ENCODE measurements around the gene TMEM51. TPM values are rescaled to one million over a fixed set of nuclear protein-coding genes. Genes with fewer than 3 reads are reported as not detected.

Gene TMEM51
- total RNA-seq, 1 experiment from 2014 or later = 21.4 TPM

DNA sequence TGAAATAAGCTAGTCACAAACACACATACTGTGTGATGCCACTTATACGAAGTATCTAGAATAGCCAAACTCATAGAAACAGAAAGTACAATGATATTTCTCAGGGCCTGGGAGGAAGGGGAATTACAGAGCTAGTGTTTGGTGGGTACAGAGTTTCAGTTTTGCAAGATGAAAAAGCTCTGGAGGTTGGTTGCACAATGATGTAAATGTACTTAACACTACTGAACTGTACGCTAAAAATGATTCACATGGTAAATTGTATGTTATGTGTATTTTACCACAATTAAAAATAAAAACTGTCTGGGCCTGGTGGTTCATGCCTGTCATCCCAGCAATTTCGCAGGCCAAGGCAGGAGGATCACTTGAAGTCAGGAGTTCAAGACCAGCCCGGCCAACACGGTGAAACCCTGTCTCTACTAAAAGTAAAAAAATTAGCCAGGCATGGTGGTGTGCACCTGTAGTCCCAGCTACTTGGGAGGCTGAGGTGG is 78.2 kb downstream of the TMEM51 start:
- Histone ChIP-seq H3K27ac (no peak overlapping the region), H3K4me3 (no peak overlapping the region), H3K36me3 (no peaks in the 10 kb centered on the region), H3K4me1 (no peaks in the 10 kb centered on the region), H3K9me3 (replicated peaks) (peaks cover 4% of the 10 kb centered on the region; the same call in 1 of the 2 replicates), H3K27me3 (0 out of 2 replicates have a peak, but pooled peaks cover 4% of the 10 kb centered on the region)
- no peak for DNase-seq

- no peaks in the 10 kb centered on the region for H3K4me1 ChIP-seq
- no peak overlapping the region for H3K4me3 ChIP-seq
- DNase-seq = no peak
- no peak overlapping the region for H3K27ac ChIP-seq
- peaks cover 4% of the 10 kb centered on the region; the same call in 1 of the 2 replicates for H3K9me3 ChIP-seq (replicated peaks)
- H3K27me3 ChIP-seq = no peaks in the 10 kb centered on the region
- H3K36me3 ChIP-seq = no peaks in the 10 kb centered on the region
These were observed 80.1 kb downstream of the TMEM51 start for GRCh38 chr1:15233689-15234088.

GRCh38 chr1:15236321-15236721 is 82.8 kb downstream of the TMEM51 start:
- H3K27ac ChIP-seq = no peak overlapping the region
- H3K4me1 ChIP-seq = peaks cover 3% of the 10 kb centered on the region; the same call in 1 of the 2 replicates
- H3K4me3 ChIP-seq = peak overlapping the region; percentile 26
- H3K9me3 ChIP-seq (replicated peaks) = peaks cover 4% of the 10 kb centered on the region; the same call in 1 of the 2 replicates
- DNase-seq = peak; percentile 72 to 78
- H3K36me3 ChIP-seq = no peaks in the 10 kb centered on the region
- H3K27me3 ChIP-seq = no peaks in the 10 kb centered on the region

- Histone ChIP-seq H3K27me3 (no peaks in the 10 kb centered on the region), H3K9me3 (replicated peaks) (peaks cover 4% of the 10 kb centered on the region; the same call in 1 of the 2 replicates), H3K4me1 (peaks cover 3% of the 10 kb centered on the region; the same call in 1 of the 2 replicates), H3K27ac (no peak overlapping the region), H3K4me3 (peak overlapping the region; percentile 26), H3K36me3 (no peaks in the 10 kb centered on the region)
- no peak for DNase-seq
These were observed 83.2 kb downstream of the TMEM51 start for GRCh38 chr1:15236746-15237145.

- no peaks in the 10 kb centered on the region for H3K36me3 ChIP-seq
- no peak overlapping the region for H3K27ac ChIP-seq
- no peak for DNase-seq
- no peak overlapping the region for H3K4me3 ChIP-seq
- H3K4me1 ChIP-seq = peaks cover 3% of the 10 kb centered on the region; the same call in 1 of the 2 replicates
- no peaks in the 10 kb centered on the region for H3K27me3 ChIP-seq
- peaks cover 2% of the 10 kb centered on the region; the same call in 1 of the 2 replicates for H3K9me3 ChIP-seq (replicated peaks)
These were observed 85.2 kb downstream of the TMEM51 start for GRCh38 chr1:15238789-15239188.

GRCh38 chr1:15242766-15243165 is 89.2 kb downstream of the TMEM51 start:
- Histone ChIP-seq H3K36me3 (no peaks in the 10 kb centered on the region), H3K27me3 (no peaks in the 10 kb centered on the region), H3K4me1 (peaks cover 3% of the 10 kb centered on the region; the same call in 1 of the 2 replicates), H3K27ac (no peak overlapping the region), H3K4me3 (no peak overlapping the region), H3K9me3 (replicated peaks) (no peaks in the 10 kb centered on the region)
- no peak for DNase-seq

GRCh38 chr1:15243275-15244043 is 89.9 kb downstream of the TMEM51 start:
- Histone ChIP-seq H3K4me1 (peaks cover 3% of the 10 kb centered on the region; the same call in 1 of the 2 replicates), H3K4me3 (no peak overlapping the region), H3K27me3 (no peaks in the 10 kb centered on the region), H3K27ac (no peak overlapping the region), H3K36me3 (no peaks in the 10 kb centered on the region), H3K9me3 (replicated peaks) (no peaks in the 10 kb centered on the region)
- no peak for DNase-seq

- H3K4me1 ChIP-seq = peaks cover 14% of the 10 kb centered on the region
- DNase-seq = no peak
- H3K9me3 ChIP-seq (replicated peaks) = no peaks in the 10 kb centered on the region
- H3K27me3 ChIP-seq = no peaks in the 10 kb centered on the region
- no peak overlapping the region for H3K4me3 ChIP-seq
- no peak overlapping the region for H3K27ac ChIP-seq
- H3K36me3 ChIP-seq = no peaks in the 10 kb centered on the region
These were observed 91.3 kb downstream of the TMEM51 start for GRCh38 chr1:15244813-15245212.

- no peak overlapping the region for H3K4me3 ChIP-seq
- peaks cover 17% of the 10 kb centered on the region for H3K4me1 ChIP-seq
- H3K27me3 ChIP-seq = no peaks in the 10 kb centered on the region
- H3K27ac ChIP-seq = no peak overlapping the region
- DNase-seq = no peak
- H3K9me3 ChIP-seq (replicated peaks) = no peaks in the 10 kb centered on the region
- no peaks in the 10 kb centered on the region for H3K36me3 ChIP-seq
These were observed 92.2 kb downstream of the TMEM51 start for GRCh38 chr1:15245593-15246360.

GRCh38 chr1:15246960-15247614 is 93.5 kb downstream of the TMEM51 start, which contains the start of gene FHAD1:
Gene FHAD1 (plus strand): TSS chr1:15247223. CDS start chr1:15251785, 4,562 bp downstream.
- Histone ChIP-seq H3K4me1 (peaks cover 15% of the 10 kb centered on the region), H3K4me3 (no peak within 1 kb of the TSS), H3K9me3 (replicated peaks) (no peaks in the 10 kb centered on the region), H3K27ac (no peak within 1 kb of the TSS), H3K36me3 (no peaks in the 10 kb centered on the region), H3K27me3 (no peaks in the 10 kb centered on the region)
- DNase-seq = no peak

DNA sequence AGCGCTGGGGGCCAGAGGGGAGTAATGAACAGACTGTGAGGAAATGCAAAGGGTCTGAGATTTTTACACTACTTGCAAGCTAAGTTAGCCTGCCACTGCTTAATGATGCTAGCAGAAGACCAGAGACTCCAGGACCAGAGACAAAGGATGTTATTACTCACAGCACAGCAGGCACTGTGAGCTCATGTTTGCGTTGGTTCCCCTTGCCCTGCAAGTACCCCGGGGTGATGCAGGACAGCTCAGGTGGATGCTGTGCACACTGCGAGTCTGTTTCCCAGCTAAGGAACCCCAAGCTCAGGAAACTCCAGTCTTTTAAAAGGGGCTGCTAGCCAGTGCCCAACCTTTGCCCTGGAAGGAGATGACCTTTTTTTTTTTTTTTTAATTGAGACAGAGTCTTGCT is 94.7 kb downstream of the TMEM51 start:
- Histone ChIP-seq H3K27me3 (no peaks in the 10 kb centered on the region), H3K4me3 (no peak overlapping the region), H3K9me3 (replicated peaks) (no peaks in the 10 kb centered on the region; the same call in 1 of the 2 replicates), H3K4me1 (peaks cover 24% of the 10 kb centered on the region), H3K27ac (no peak overlapping the region), H3K36me3 (no peaks in the 10 kb centered on the region)
- DNase-seq = no peak

DNA sequence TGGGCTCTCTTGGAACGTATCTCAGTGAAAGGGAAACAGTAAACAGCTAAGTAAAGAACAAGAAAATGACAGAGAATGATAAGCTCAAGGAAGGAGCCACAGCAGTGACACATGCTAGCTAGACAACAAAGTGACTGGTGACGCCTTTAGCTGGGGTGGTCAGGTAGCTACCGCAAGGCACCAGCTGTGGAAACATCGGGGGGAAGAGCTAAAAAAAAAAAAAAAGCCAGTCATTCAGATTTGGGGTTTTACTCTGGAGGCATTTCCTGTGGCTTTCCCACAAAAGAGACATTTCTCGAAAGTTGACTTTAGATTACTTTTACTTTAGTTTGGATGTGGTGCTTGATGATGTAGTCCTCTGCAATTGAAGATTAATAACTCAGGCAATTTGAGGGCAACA is 95.5 kb downstream of the TMEM51 start:
- no peak overlapping the region for H3K4me3 ChIP-seq
- no peaks in the 10 kb centered on the region for H3K27me3 ChIP-seq
- H3K36me3 ChIP-seq = no peaks in the 10 kb centered on the region
- DNase-seq = peak; percentile 63 to 75
- H3K27ac ChIP-seq = peak overlapping the region; percentile 16; the same call in 1 of the 2 replicates
- H3K4me1 ChIP-seq = peaks cover 26% of the 10 kb centered on the region
- no peaks in the 10 kb centered on the region; the same call in 1 of the 2 replicates for H3K9me3 ChIP-seq (replicated peaks)

DNA sequence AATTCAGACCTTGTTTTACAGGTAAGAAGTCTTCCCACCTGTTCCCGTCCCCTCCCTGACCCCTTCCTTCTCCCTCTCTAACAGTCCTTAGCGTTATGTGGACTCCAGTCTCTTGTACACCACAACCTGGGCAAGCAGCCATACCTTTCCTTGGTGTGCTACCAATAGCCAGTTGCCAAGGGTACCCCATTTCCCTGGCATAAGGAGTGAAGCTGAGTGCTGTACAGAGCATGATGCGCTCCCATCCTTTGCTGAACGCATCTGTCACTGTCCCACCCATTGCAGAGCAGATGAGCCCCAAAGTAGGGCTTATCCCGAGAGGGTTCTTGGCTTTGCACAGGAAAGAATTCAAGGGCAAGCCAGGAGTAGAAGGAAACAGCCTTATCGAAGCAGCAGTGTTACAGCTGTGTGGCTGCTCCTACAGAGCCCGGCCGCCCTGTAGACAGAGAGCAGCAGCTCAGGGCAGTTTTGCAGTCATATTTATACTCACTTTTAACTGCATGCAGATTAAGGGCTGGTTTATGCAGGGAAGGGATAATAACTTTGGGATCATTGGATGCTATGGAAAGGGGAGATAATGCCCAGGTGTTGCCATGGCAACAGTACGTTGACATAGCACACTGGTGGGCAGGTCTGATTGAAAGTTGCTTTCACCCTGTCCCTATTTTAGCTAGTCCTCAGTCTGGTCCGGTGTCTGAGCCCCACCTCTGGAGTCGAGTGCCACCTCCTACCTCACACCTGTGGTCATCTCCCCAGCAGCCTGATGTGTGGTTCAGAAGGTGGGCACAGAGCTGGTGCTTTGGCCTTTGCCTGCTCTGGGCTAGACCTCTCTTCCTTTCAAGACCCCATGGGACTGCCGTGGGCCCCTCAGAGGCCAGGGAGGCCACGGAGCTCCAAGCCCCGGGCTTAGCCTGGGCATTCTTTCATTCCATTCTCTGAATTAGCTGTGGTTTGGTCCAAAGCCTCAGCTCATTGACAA is 98.6 kb downstream of the TMEM51 start:
- H3K27ac ChIP-seq = no peak overlapping the region
- no peaks in the 10 kb centered on the region for H3K36me3 ChIP-seq
- no peaks in the 10 kb centered on the region for H3K27me3 ChIP-seq
- H3K9me3 ChIP-seq (replicated peaks) = no peaks in the 10 kb centered on the region; the same call in 1 of the 2 replicates
- peaks cover 26% of the 10 kb centered on the region for H3K4me1 ChIP-seq
- H3K4me3 ChIP-seq = no peak overlapping the region
- DNase-seq = no peak
